Stimulated activated CD4-positive, alpha-beta T cell treated with anti-CD3 and anti-CD28 coated beads, Interleukin-15, amount 100 ng/mL, for 24 hours (primary cell): Measurements from ENCODE around the gene OPN3.

ENCODE experiments used
- DNase-seq: peaks from one replicate; pipeline ENCODE4 v3.0.0-alpha.2; 2020

The OPN3 gene

GRCh38 chr1:241645199-241645598 lies 5.0 kb upstream of the OPN3 start:
- no peak for DNase-seq

- DNase-seq: no peak
These were observed 4.1 kb upstream of the OPN3 start for GRCh38 chr1:241644259-241644658.

DNA sequence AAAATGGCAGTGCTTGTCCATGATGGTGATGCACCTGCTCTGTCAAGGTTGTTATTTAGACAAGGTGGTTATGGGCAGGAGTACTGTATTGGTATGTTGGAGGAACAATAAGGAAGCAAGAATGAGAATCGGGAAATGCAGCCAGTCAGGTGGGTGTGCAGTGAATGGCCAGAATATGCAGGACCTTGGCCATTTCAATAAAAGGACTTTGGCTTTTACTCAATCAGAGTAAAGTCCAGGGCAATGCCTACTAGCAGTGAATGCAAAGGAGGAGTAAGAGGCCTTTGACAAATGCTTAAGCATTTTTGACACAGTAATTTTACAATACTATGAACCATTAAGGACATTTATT lies 2.4 kb upstream of the OPN3 start:
- DNase-seq: no peak

- no peak for DNase-seq
These were observed 1.8 kb upstream of the OPN3 start for GRCh38 chr1:241641773-241642592.

- DNase-seq: no peak
These were observed 876 bp upstream of the OPN3 start for GRCh38 chr1:241640867-241641622.

DNA sequence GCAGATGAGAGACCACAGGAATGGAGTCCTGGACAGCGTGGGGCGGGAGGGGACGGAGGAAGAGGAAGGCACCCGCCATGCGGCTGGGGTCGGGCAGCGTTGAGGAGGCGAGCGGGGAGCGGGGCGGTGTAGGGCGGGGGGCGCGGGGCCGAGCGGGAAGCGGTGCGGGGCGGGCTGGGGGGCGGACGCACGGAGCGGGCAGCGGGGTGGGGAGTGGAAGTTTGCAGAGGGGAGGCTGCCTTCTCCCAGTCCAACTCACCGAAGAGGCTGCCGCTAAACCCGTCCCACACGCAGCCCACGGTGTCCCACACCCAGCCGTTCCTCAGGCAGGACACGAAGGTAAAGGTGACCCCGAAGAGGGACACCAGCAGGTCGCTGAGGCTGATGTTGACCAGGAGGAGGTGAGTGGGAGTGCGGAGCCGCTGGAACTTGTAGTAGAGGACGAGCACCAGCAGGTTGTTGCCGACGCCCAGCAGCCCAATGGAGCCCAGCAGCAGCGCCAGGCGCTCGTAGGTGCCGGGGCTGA lies 483 bp downstream of the OPN3 start:
- DNase-seq: peak; percentile 55

DNA sequence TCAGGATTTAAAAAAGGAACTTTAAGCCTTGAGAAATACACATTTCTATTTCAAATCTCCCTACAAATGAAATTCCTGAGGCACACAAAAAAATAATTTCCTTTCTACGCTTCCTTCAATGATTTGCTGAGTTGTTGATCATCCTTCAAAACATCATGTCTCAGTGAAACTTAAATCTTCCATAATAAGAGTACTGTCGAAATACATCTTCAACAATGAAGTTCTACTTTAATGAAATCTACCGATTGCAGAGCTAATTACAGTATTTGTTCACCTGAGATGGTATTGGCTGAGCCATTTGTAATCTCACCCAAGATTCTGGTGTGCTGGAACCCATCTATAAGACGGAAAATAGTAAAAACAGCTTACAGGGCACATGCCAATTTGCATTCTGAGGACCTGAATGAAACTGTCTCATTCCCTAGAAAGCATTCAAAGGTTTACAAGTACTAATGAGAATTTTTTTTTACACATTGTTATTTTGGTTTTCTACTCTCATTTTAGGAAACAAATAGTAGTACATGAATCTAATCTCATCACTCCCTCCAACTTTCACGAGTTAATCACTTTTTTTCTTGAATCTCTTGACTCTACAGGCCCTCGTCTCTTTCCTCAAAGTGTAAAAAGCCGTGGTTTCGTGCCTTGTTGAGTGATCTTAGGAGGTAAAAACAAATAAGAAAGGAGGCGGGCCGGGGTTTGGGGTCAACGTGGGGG lies 1.1 kb downstream of the OPN3 start:
- no peak for DNase-seq

GRCh38 chr1:241638099-241638682 lies 2.0 kb downstream of the OPN3 start:
- no peak for DNase-seq

DNA sequence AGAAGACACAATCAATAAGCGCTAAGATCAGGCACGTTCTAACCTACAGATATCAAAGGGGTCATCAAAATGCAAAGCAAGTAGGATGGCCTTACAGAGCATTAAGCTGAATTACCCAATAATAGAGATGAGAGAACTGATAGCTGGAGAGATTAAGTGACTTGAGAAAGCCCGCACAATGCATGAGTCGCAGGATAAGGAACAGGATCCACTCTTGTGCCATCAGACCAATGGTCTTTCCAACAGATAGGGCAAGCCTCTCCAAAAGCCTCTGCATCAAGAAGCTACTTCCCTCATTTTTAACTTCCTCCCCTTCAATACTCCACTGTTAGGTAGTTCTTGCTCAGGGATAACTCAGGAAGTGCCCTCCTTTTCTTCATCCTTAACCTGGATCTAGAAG lies 2.6 kb downstream of the OPN3 start:
- no peak for DNase-seq

DNA sequence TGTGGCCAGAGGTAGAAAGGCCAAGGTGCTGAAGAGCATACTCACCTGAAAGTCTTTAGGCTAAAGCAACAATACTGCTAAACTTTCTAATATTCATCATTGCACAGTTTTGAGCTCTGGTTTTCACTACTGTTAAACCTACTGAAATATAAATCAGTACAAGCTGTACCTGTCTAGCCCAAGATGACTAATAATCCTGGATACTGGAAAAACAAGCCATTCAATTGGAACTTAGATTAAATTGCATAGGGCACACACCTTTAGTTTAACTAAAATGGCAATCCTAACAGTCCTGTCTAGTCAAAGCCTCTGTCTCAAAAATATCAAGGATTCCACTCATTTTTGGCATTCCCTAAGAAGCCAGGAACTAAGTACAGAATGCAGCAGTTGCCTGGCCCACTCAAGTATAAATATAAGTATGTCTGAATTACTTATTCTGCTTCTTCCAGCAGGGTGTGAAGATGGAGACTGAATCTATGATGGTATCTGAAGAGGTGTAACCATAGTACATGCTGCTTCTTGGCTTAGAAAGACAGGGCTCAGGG lies 3.1 kb downstream of the OPN3 start:
- no peak for DNase-seq

GRCh38 chr1:241636291-241636690 lies 3.9 kb downstream of the OPN3 start:
- no peak for DNase-seq

GRCh38 chr1:241635556-241636152 lies 4.5 kb downstream of the OPN3 start:
- DNase-seq: no peak

GRCh38 chr1:241632987-241633386 lies 7.2 kb downstream of the OPN3 start:
- no peak for DNase-seq

- no peak for DNase-seq
These were observed 8.5 kb downstream of the OPN3 start for GRCh38 chr1:241631674-241632073.

GRCh38 chr1:241630899-241631298 lies 9.3 kb downstream of the OPN3 start:
- no peak for DNase-seq

- DNase-seq: no peak
These were observed 9.7 kb downstream of the OPN3 start for GRCh38 chr1:241630476-241630875.

DNA sequence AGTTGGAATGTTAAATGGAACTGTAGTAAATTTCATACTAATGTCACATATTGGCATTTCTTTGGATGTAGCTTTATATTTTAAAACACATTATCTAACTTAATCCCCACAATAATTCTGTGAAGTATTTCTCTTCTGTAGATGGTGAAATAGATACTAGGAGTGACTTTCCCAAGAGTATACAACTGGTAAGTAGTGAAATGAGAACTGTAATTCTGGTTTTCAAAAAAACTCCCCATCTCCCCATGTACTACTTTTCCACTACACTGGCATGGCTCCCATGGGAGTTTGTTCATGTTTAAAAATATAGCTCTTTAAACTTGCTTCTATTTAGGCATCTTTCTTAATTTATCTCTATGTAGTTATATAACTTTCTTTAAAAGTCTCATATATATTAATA lies 10.2 kb downstream of the OPN3 start:
- no peak for DNase-seq

DNA sequence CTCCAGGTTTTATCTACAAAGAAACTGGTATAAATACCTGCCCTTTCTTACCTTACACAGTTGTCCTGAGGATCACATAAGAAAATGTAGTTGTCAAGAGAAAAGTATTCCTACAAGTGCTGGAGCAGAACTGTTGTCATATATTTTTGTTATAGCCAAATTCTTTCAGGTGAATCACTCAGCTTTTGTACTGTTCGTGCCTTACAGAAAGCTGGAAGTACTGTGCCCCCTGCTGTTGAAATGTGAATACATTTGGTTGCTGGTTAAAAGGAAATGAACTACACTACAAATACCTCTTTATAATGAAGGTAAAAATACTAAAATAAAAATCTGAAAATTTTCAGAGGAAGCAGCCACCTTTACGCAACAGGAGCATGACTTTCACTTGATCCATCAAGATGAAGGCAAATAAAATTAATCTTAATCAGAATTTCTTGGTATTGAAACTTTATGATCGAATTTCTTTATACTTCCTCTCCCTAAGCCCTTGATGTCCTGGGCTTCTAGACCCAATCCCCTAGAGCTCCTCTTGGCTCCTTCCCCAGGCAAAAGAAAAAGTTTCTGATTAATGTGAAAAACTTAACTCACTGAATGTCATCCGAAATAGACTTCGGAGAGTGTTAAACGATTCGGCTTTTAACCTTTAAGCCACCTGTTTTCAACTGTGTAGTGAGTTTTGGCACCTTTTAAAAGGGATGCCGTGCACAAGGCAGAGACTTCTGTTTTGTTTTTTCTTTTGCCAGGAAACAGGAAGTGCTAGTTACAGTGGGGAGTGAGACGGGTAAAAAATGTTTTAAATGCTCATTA lies 12.5 kb downstream of the OPN3 start:
- DNase-seq: peak; percentile 44

DNA sequence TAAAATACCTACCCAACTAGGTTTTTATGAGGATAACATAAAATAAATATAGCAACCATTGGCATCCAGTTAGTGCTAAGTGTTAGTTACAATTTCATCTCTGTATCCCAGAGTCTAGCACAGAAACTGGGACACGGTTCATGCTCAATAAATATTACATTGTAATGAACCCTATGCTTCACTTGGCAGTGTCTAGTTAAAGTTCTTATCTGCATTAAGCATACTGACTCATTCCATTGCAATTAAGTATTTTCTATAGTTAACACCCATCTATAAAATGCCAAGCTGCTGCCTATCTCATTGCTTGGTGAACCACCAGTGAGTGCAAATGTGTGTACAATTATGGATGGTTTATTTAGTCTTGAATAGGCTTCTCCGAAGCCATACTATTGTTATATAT lies 15.2 kb downstream of the OPN3 start:
- DNase-seq: no peak

- no peak for DNase-seq
These were observed 17.5 kb downstream of the OPN3 start for GRCh38 chr1:241622669-241623068.

DNA sequence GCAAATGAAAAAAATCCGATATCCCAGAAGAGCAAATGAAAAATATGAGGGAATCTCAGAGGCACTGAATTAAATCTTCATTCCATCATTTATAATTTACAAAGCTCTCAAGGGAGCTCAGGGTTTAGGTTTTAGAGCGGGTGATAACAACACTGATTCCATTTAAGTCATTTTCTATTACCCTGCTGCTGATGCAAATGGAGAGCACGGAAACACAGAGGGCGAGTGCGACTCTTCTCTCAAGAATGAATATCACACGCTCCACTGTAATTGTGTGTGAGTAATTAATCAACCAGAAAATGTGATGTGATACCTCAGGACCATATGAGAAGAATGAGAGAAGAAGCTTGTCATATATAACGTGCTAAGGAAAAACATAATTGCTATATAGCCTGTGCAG lies 22.7 kb downstream of the OPN3 start:
- DNase-seq: no peak
